ENCODE measurements around the gene BOLA2B.
"Not testable (repeated sequence)": the region's sequence is repeated elsewhere in the genome, so short reads cannot be mapped to it uniquely, and the experiment has no call there.

BOLA2B gene

DNA sequence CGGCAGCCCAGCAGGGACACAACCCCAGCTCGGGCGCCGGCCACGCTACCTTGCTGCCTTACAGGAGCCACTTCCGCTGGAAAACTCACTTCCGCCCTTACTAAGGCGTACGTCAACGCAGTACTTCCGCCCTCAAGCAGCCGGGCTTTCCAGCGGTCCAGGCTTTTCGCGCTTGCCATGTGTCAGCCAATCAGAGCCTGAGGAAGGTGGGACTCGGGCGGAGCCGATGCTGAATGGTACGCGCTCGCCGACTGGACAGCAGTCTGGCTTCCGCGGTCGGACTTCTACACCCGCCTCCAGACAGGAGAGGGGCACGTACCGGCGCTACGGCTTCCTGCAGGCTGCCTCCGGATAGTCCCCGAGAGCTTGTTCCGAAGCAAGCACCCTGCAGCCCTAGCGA lies at the start of gene BOLA2B, which contains the start of gene SLX1A:
Gene BOLA2B (minus strand): TSS at position 52 of the 400 bp plus-strand sequence. CDS start 71 bp downstream, outside the sequence.
Gene SLX1A (plus strand): TSS at position 261 of the 400 bp plus-strand sequence. CDS start 210 bp downstream, outside the sequence.
- not testable (repeated sequence) for H3K27me3 ChIP-seq; H3K9me3 ChIP-seq; H3K36me3 ChIP-seq; H3K4me1 ChIP-seq (ENCODE audit: control insufficient read depth in 1 of 2, insufficient read depth in 1 of 2, low read depth in 1 of 2, low read length in 1 of 2)
- H3K4me3 ChIP-seq (ENCODE audit: low read depth in 1 of 2, low read length in 1 of 2), result peak within 1 kb of the TSS; percentile 52 to 55
- peak within 1 kb of the TSS; percentile 66 for H3K27ac ChIP-seq

DNA sequence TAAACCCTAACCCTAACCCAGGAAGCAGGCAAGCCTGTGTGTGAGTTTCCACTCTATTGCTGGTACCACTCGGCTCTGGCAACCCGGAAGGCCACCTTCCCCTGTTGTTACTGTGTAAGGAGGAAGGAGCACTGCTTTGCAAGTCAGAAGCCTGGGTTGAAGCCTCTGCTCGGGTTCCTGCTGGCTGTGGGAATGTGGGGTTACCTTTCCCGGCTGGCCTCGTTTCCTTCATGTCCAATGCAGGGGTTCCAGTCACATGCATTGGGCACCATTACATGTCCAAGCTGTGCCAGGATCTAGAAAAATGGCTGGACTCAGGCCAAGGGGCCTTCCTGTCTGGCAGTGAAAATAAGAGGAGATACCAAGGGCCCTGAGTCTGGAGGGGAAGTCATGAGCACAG lies 23.6 kb upstream of the BOLA2B start:
- not testable (repeated sequence) for H3K4me3 ChIP-seq (ENCODE audit: low read depth in 1 of 2, low read length in 1 of 2); H3K27me3 ChIP-seq; H3K4me1 ChIP-seq (ENCODE audit: control insufficient read depth in 1 of 2, insufficient read depth in 1 of 2, low read depth in 1 of 2, low read length in 1 of 2); H3K36me3 ChIP-seq; H3K9me3 ChIP-seq
- H3K27ac ChIP-seq, result peak overlapping the region; percentile 52

DNA sequence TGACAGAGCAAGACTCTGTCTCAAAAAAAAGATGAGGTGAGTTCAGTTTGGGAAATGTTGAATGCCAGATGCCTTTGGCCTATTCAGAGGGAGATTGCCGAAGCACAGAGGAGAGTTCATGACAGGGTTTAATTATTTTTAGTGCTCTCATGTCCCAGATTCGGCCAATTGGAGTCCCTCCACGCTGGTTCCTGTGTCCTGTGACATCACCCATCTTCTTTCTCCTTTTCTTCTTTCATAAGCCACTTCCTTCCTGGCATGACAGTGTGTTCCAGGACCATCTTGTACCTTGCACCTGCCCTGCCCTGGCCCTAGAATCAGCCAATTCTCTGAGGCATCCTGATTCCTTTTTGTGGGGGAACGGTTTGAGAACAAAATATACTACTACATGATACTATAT lies 17.9 kb upstream of the BOLA2B start:
- not testable (repeated sequence) for H3K27me3 ChIP-seq; H3K4me3 ChIP-seq (ENCODE audit: low read depth in 1 of 2, low read length in 1 of 2); H3K9me3 ChIP-seq; H3K36me3 ChIP-seq; H3K27ac ChIP-seq; H3K4me1 ChIP-seq (ENCODE audit: control insufficient read depth in 1 of 2, insufficient read depth in 1 of 2, low read depth in 1 of 2, low read length in 1 of 2)

DNA sequence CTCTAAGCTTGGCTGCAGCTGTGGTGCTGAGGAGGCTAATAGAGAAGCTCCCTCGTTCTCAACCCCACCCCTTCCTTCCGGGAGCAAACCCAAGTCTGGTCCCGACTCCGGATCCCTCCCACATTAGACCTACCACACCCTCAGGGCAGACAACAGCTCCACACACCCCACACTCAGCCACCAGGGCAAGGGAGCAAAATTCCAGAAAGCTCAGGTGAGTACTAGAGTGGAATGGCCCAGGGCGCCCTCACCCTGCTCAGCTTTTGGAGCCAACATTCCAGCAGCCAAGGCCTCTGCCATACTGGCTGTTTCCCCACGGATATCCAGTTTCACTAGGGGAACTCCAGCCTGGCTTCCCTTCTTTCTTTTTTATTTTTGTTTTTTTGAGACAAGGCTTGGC lies 15.6 kb upstream of the BOLA2B start:
- not testable (repeated sequence) for H3K4me1 ChIP-seq (ENCODE audit: control insufficient read depth in 1 of 2, insufficient read depth in 1 of 2, low read depth in 1 of 2, low read length in 1 of 2); H3K9me3 ChIP-seq; H3K27ac ChIP-seq; H3K36me3 ChIP-seq; H3K27me3 ChIP-seq; H3K4me3 ChIP-seq (ENCODE audit: low read depth in 1 of 2, low read length in 1 of 2)

DNA sequence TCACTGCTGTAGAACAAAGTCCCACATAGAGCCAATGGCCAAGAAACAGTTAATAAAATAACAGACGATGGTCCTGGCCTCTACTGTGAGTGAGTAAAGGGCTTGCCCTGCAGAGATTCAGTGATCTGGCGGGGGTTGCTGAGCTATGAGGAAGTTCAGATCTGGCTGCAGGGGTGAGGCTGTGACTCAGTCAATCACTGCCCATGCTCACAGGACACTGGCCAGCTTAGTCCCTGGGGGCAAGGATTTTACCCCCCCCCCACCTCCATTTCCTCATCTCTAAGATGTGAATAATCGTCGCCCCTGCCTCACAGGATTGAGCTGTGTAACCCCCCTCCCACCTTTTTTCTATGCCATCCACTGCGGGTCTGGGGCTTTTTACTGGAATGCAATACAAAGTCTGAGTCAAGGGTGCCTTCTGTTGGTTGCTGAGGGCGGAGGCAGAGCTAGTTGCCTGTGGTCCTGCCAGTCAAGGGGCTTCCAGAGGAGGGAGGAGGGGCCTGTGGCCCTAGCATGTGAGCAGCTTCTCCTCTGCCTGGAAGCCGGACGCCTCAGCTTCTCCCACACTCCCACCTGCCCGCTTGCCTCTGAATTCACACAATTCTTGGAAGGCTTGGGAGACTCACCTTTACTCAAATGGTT lies 13.7 kb upstream of the BOLA2B start:
- not testable (repeated sequence) for H3K9me3 ChIP-seq; H3K4me3 ChIP-seq (ENCODE audit: low read depth in 1 of 2, low read length in 1 of 2); H3K36me3 ChIP-seq; H3K27ac ChIP-seq; H3K27me3 ChIP-seq; H3K4me1 ChIP-seq (ENCODE audit: control insufficient read depth in 1 of 2, insufficient read depth in 1 of 2, low read depth in 1 of 2, low read length in 1 of 2)

DNA sequence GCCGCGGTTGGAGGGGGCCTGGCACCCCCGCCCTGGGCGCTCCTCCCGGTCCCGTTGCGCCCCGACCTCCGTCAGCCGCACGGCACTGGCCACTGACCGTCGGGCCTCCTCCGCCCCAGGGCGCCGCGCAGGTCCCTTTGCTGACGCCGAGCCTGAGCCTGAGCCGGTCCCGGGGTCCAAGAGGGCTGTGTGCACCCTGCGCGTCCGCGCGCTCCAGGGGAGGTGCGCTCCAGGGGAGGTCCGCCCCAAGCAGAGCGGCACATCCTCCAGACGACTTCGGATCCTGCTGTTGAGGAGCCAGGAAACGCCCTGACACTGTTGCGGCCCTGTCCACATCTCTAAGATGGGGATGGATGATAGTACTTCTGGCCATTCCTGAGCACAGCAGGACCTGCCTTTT lies 12.8 kb upstream of the BOLA2B start:
- not testable (repeated sequence) for H3K27ac ChIP-seq, H3K27me3 ChIP-seq
- H3K4me3 ChIP-seq (ENCODE audit: low read depth in 1 of 2, low read length in 1 of 2), result peak overlapping the region in 1 of 2 experiments; percentile 45

DNA sequence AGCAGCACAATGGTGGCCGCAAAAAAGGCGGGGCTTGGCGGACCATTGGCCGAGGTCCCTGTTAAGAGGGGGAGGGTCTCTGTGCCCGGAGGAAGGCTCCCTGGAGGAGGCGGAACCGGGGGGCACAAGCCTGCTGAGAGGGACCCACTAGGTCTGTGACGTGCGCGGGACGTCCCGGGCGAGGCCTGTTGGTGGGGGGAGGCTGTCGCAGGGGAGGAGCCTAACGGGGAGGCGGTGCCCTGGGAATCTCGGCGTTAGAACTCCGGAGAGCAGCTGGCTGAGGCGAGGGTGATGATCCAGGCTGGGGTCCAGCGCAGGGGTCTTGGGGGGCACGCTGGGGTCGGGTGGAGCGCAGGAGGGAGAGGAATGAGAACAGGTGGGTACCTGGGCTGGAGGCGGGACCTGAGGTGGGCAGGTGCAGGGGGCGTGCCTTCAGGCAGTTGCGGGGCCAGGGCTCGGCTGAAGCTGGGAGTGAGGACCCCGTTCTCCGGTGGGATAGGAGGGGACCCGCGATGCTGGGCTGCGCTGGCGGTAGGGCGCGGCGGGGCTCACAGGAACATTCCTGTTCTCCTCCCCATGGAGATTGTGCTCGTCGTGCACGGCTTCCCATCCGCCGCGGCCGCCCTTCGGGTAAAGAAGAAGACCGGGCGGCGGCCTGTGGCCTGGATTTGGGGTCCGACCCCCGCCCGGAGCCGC lies 12.2 kb upstream of the BOLA2B start:
- H3K4me3 ChIP-seq (ENCODE audit: low read depth in 1 of 2, low read length in 1 of 2), result peak overlapping the region; percentile 20 to 45
- H3K4me1 ChIP-seq (ENCODE audit: control insufficient read depth in 1 of 2, insufficient read depth in 1 of 2, low read depth in 1 of 2, low read length in 1 of 2); H3K27me3 ChIP-seq; H3K36me3 ChIP-seq; H3K27ac ChIP-seq; H3K9me3 ChIP-seq: not testable (repeated sequence)

More for the DNA sequence above, 12.8 kb upstream of the BOLA2B start:
- H3K9me3 ChIP-seq; H3K36me3 ChIP-seq; H3K4me1 ChIP-seq (ENCODE audit: control insufficient read depth in 1 of 2, insufficient read depth in 1 of 2, low read depth in 1 of 2, low read length in 1 of 2): not testable (repeated sequence)

DNA sequence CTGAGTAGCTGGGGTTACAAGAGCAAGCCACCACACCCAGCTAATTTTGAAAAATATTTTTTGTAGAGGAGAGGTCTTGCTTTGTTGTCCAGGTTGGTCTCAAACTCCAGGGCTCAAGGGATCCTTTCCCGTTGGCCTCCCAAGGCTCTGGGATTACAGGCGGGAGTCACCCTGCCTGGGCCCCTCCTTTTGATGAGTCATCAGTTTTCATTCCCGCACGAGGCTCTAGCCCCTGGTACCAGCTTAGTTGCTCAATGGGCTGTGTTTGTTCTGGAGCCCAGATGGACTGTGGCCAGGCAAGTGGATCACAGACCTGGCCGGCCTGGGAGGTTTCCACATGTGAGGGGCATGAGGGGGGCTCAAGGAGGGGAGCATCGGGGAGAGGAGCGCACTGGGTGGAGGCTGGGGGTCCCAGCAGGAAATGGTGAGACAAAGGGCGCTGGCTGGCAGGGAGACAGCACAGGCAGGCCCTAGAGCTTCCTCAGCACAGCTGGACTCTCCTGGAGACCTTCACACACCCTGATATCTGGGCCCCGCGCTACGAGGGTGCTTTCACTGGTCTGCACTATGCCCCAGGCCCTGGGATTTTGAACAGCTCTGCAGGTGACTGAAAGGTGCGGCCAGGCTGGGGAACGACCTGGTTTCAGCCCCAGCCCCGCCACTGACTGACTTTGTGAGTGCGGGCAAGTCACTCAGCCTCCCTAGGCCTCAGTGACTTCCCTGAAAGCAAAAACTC lies 6.3 kb upstream of the BOLA2B start:
- H3K36me3 ChIP-seq; H3K9me3 ChIP-seq; H3K27ac ChIP-seq; H3K27me3 ChIP-seq; H3K4me3 ChIP-seq (ENCODE audit: low read depth in 1 of 2, low read length in 1 of 2); H3K4me1 ChIP-seq (ENCODE audit: control insufficient read depth in 1 of 2, insufficient read depth in 1 of 2, low read depth in 1 of 2, low read length in 1 of 2): not testable (repeated sequence)

DNA sequence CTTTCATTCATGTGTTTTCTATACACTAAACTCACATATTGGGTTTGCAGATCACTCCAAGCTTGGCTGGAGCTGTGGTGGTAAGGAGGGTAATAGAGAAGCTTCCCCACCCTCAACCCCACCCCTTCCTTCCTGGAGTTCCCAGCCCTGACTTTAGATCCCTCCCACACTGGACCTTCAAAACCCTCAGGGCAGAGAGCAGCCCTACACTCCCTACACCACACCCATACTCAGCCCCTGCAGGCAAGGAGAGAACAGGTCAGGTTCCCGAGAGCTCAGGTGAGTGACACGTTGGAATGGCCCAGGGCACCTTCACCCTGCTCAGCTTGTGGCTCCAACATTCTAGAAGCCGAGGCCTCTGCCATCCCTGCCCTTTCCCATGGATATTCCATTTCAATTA lies 5.6 kb upstream of the BOLA2B start, which contains the start of gene SULT1A3:
Gene SULT1A3 (plus strand): TSS at position 207 of the 400 bp plus-strand sequence. CDS start 1,474 bp downstream, outside the sequence.
- not testable (repeated sequence) for H3K36me3 ChIP-seq; H3K9me3 ChIP-seq; H3K4me3 ChIP-seq (ENCODE audit: low read depth in 1 of 2, low read length in 1 of 2); H3K27me3 ChIP-seq; H3K4me1 ChIP-seq (ENCODE audit: control insufficient read depth in 1 of 2, insufficient read depth in 1 of 2, low read depth in 1 of 2, low read length in 1 of 2); H3K27ac ChIP-seq

DNA sequence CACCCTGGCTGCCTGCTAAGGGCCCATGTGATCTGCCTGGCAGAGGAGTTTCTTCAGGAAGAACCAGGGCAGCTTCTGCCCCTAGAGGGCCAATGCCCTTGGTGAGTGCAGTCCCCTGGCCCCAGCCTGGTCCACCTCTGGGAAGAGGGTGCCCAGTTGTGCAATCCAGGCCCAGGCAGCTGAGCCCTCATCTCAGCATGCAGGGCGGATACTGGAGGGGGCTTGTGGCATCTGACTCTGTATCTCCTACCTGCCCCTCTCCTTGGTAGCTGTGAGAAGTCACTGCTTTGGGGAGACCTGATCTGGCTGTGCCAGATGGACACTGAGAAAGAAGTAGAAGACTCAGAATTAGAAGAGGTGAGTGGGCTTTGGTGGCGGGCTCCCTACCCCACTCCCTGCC lies 3.5 kb upstream of the BOLA2B start:
- not testable (repeated sequence) for H3K27me3 ChIP-seq; H3K9me3 ChIP-seq; H3K4me3 ChIP-seq (ENCODE audit: low read depth in 1 of 2, low read length in 1 of 2); H3K36me3 ChIP-seq; H3K4me1 ChIP-seq (ENCODE audit: control insufficient read depth in 1 of 2, insufficient read depth in 1 of 2, low read depth in 1 of 2, low read length in 1 of 2); H3K27ac ChIP-seq

DNA sequence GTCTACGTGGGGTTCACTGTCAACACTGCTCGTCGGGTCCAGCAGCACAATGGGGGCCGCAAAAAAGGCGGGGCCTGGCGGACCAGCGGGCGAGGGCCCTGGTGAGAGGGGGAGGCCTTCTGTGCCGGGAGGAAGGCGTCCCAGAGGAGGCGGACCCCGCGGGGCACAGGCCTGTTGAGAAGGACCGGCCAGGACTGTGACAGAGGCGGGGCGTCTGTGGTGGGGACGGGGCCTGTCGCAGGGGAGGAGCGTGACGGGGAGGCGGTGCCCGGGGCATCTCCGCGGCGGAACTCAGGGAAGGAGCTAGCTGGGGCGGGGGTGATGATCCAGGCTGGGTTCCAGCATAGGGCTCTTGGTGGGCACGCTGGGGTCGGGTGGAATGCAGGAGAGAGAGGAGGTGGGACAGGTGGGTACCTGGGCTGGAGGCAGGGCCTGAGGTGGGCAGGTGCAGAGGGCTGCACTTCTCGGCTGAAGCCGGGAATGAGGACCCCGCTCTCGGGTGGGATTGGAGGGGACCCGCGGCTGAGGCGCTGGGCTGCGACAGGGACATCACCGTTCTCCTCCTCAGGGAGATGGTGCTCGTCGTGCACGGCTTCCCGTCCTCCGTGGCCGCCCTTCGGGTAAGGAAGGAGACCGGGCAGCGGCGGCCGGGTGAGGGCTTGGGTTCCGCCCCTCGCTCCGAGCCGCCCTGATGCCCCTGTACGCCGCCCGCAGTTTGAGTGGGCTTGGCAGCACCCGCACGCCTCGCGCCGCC lies 883 bp upstream of the BOLA2B start:
- not testable (repeated sequence) for H3K36me3 ChIP-seq; H3K4me1 ChIP-seq (ENCODE audit: control insufficient read depth in 1 of 2, insufficient read depth in 1 of 2, low read depth in 1 of 2, low read length in 1 of 2); H3K9me3 ChIP-seq; H3K27me3 ChIP-seq
- H3K27ac ChIP-seq, result peak overlapping the region; percentile 66
- peak overlapping the region; percentile 52 to 55 for H3K4me3 ChIP-seq (ENCODE audit: low read depth in 1 of 2, low read length in 1 of 2)

DNA sequence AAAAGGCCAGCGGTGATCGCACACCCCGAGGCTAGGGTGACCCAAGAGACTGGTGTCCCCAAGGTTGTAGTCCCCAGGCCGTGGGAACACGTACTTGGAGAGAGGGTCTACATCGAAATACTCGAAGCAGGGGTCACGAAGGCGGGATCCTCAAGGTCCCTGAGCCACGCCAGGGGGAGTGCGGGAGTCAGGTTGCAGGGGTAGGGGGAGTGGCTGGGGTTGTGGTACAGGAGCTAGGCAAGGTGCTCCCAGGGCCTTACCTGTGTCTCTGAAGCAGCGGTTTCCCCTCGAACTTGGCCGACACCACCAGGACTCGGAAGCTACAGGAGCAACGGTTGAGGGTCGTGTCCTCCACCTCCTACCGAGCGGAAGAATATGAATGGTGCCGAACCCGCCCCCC lies 368 bp downstream of the BOLA2B start:
- H3K27ac ChIP-seq; H3K27me3 ChIP-seq; H3K4me3 ChIP-seq (ENCODE audit: low read depth in 1 of 2, low read length in 1 of 2); H3K4me1 ChIP-seq (ENCODE audit: control insufficient read depth in 1 of 2, insufficient read depth in 1 of 2, low read depth in 1 of 2, low read length in 1 of 2); H3K9me3 ChIP-seq; H3K36me3 ChIP-seq: not testable (repeated sequence)

DNA sequence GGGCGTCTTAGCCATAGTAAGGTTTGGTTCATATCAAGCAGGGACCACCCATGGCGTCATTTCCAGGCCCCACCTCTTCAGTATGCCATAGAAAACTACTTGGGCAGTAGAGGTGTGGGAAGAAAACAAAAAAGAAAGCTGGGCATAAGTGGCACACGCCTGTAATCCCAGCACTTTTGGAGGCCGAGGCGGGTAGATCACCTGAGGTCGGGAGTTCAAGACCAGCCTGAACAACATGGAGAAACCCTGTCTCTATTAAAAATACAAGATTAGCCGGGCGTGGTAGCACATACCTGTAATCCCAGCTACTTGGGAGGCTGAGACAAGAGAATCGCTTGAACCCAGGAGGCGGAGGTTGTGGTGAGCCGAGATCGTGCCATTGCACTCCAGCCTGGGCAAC lies 2.3 kb downstream of the BOLA2B start:
- H3K27ac ChIP-seq, H3K27me3 ChIP-seq: not testable (repeated sequence)

More for the DNA sequence above, 2.3 kb downstream of the BOLA2B start:
- H3K9me3 ChIP-seq; H3K4me3 ChIP-seq (ENCODE audit: low read depth in 1 of 2, low read length in 1 of 2): not testable (repeated sequence)
- H3K36me3 ChIP-seq, result peaks cover 23% of the 10 kb centered on the region
- peaks cover 22% of the 10 kb centered on the region in 2 experiments for H3K4me1 ChIP-seq (ENCODE audit: control insufficient read depth in 1 of 2, insufficient read depth in 1 of 2, low read depth in 1 of 2, low read length in 1 of 2)

Data from neutrophil (primary cell).